ENCODE data around the gene STPG2.

STPG2 gene

DNA sequence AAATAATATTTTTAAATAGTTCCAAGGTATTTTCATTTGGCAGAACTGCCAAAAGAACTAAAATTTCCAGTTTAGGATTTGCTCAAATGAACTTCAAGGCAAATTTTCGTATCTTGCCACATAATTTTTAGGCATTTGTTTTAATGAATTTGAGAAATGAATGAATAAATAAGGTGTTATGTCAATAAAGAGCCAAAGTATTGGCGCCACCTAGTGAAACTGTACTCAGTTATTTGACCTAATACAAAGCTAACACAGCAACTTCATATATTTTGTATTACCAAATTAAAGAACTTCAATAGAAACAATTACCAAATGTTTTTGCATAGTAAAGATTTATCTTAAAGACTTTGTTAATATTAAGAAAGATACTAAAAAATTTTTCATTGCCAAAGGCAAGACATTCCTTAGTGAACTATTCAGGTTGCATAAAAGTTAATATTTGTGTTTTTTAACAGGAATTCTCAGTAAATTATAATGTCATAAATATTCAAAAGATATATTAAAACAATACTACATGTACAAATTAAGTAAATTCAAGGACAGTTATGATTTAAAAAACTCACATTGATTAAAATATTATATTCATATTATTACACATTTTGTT lies 50.3 kb downstream of the STPG2 start:
- DNase-seq = no peak

DNA sequence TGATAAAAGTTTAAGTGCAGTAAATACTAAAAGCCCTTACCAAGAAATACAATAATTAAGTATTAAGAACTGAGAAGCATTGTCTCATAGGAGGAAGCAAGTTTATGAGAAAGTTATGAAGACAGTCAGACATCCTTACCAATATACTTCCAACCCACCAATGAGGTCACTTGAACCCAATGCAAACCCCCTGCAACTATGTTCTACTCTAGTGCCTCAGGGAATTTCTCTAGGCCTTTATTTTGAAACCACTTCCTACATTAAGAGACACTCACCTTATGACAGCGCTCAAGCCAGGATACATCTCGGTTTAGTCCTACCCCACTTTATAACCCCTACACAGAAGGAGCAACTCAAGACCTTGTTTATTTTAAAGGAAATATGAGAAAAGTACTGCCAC lies 61.3 kb downstream of the STPG2 start:
- DNase-seq = no peak

DNA sequence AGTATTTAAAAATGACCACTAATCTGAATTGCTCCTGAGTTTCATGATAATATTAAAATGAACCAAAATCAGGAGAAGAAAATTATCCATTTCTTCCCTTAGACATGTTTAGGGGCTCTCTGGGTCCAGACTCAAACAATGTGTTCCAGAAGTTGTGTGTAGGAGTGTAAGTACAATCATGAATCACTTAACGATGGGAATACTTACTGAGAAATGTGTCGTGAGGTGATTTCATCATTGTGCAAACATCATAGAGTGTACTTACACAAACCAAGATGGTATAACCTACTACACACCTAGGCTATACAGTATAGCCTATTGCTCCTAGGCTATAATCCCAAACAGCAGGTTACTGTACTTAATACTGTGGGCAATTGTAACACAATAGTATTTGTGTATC lies 74.8 kb downstream of the STPG2 start:
- no peak for DNase-seq

DNA sequence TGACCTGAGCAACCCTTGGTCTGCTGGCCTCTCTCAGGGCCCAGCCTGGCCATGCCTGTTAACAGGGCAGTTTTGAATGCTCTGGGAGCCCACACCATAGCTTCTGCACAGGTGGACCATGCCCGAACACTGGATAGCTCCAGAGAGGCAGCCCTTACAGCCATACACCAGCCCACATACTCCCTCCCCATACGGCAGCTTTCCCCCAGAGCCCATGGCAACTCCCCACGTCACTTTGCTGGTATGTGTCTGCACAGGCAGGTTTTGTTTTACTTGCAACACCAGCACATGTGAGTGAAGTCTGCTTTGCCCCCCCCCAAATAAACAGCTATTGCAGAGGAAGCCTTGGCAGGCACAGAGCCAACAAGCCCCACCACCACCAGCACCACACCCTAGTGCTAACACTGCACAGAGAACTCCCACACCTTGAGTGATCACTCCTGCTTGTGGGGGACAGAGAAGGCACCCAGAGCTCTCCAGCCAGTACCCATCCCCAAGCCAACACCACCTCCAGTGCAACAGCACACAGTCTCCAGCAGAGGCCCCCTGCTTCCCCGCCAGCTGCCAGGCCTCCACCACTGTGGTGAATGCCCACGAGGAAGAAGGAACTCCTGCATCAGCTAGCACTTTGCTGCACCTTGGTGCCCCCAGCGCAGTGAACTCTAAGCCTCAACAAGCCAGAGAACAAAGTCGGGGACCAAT lies 87.3 kb downstream of the STPG2 start:
- DNase-seq = no peak

DNA sequence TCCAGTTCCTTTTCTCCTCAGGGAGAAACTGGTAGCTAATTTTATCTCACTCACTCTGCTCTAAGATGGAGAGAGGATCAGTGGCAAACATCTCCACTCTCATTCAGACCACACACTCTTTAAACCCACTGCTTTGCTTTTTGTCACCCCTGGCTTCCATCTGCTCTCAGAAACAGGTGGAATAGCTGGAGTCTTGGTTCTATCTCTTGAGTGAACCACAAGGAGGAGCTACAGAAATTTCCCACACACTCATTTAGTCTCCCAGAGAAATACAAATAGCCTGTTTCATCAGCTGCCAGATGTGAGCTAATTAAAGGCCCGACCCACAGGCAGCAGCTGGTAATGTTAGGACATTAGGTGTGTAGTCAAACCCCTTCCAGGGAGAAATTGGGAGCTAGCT lies 96.6 kb downstream of the STPG2 start:
- DNase-seq = no peak

DNA sequence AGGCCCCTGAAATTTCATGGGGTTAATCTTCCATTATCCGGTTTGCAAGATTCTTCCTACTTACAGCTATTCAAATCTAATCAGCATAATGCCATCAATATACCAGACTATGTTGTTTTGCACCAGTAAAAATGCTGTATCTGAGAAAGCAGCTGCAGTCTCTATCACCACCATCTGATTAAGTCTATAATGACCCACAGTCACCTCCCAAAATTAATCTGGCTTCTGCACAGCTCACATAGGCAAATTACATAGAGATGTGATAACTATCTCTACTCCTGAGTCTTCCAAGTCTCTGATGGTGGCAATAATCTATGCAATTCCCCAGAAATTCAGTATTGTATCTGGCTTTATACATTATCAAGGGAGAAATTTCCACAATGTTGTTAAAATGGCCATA lies 113.2 kb downstream of the STPG2 start:
- no peak for DNase-seq

DNA sequence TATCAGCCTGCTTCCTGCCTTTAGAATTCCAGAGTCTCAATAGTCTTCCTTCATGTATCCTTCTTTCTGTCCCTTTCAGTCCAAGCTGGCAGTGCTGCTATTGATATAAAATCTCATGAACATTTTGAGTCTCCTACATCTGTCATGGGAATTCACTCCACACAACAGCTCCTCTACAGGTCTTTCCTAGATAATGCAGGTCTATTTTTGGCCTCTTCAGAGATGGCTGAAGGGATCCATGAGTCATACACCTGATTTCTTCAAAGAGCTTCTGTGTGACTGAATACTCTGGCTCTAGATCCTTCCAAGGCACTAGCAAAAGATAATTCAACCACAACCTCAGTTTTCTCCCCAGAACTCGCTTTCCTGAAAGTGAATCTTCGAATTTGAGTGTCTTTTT lies 115.4 kb downstream of the STPG2 start:
- DNase-seq = no peak

DNA sequence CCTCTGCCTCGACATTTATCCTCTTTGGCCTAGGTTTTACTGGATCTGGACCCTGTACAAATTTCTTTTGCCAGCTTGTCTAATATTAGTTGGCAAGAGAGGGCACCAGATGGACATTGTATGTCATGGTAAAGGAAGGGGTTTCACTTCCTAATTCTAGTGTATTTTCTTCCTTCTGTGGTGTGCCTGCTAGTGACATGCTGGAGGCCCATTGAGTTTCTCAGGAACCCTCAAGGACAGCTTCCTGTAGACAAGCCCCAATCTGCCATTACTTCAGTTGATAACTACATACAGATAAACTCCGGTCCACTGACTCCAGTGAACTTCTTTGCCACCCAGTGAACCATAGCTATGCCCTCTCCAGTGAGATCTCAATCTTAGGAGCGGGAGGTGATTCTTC lies 116.9 kb downstream of the STPG2 start:
- DNase-seq = no peak

DNA sequence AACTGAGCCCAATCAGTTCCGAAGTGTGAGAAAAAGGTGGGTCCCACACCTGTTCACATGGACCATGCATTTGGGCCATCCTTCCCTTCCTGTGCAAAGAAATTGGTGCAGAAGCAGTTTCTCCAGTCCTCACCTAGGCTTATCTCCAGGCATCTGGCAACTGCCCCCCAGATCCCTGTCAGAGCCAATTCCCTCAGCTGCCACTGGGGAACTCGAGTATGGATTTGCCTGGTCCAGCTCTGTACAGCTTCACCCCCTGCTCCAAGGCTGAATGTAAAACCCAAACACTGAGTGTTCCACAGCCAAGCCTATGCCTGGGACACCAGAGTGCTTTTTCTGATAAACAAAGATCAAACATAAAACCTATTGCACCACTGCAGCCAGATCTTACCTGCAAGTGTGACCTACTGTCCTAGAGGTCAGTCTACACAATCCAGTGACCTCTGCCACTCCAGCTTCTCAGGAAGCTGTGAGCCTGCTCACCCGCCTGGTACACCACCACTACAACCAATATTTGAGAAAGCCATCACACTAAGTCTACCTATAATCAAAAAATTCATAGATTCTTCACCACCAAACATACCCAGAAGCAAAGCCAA lies 136.4 kb downstream of the STPG2 start:
- DNase-seq = no peak

DNA sequence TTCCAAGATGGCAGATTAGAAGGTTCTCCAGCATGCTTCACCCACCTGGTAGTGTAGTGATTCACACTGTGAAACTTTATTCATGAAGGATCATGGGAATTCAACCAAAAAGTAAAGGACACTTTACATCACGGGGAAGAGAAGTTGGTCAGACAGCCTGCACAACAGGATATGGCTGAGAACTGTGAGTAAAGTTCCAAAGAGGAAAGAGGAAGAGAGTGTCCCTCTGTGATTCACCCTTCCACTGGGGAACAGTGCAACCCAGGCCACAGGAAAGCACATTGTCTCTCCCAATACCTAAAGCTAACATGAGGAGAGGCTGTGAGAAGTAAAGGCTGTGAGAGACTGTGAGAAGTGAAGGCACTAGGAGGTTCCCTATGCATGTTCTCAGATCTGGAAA lies 137.2 kb downstream of the STPG2 start:
- no peak for DNase-seq

DNA sequence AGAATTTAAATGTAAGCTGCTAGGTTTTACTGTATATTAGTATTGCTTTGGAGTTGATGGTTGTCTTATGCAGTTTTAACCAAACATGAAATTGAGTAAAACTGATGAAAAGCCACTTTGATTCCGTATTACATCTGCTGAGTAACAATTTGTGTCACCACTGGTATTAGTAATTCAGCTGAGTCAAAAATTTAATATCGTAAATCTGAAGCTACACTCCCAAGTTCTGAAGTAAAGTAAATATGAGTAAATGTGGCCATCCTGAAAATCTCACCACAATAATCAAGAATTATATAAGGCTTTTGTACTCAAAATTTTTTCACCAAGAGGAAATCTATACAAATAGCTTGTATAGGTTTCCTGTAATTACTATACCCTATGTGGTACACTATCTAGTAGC lies 142.3 kb downstream of the STPG2 start:
- no peak for DNase-seq

DNA sequence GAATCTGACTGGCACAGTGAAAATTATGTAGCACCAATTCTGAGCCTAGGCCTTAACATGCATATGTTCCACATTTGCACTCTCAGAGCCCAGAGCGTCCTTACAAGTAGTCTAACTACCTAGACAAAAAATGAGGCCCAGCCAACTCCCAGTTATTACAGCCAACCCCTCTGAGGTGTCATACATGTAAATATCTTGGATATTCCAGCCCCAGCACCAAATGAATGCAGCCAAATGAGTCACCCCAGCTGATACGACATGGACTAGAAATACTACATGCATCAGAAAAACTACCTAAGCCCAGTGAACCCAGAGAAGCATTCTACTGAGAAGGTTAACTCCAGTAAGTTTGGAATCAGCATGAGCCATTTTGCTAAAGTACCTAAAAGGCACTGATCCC lies 145.1 kb downstream of the STPG2 start:
- DNase-seq = no peak

DNA sequence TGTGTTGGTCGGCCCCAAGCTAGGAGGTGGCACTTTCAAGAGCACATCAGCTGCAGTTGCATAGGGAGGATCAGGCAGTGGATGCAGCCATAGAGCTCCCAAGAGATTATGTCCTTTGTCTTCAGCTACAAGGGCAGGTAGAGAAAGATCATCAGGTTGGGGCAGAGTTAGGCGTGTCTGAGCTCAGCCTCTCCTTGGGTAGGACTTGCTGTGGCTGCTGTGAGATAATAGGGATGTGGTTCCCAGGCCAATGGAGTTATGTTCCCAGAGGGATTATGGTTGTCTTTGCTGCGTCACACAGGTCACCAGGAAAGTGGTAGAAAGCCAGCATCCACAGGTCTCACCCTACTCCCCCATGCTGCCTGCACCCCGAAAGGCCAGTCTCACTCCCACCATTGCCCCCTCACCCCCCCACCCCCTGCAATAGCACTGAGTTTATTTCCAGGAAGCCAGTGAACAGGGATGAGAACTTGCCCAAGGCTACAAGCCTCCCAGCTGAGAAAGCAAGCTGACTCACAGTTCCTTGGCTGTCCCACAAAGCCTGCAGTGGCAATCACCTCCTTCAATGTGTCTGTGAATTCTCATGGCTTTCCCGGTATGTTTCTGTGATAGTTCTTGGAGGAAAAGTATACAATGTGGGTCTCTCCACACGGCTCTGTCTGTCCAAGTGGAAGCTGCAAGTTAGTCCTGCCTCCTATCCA lies 148.4 kb downstream of the STPG2 start:
- DNase-seq = no peak

DNA sequence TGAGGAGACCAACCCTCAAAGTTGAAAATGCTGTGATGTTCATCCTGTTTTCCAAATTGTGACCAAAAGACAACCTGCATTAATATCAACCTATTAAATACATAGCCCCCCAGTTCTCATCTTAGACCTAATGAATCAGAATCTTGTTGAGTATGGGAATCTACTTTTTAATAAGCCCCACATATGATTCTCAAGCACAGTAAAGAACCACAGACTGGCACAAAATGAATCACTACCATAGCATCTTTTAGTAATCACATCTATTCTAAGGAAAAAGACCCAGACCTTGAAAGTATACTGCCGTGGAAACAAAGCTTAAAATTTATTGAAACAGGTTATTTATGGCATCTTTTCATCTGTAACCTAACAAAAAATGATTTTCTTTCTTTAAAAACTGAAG lies 152.9 kb downstream of the STPG2 start:
- no peak for DNase-seq

DNA sequence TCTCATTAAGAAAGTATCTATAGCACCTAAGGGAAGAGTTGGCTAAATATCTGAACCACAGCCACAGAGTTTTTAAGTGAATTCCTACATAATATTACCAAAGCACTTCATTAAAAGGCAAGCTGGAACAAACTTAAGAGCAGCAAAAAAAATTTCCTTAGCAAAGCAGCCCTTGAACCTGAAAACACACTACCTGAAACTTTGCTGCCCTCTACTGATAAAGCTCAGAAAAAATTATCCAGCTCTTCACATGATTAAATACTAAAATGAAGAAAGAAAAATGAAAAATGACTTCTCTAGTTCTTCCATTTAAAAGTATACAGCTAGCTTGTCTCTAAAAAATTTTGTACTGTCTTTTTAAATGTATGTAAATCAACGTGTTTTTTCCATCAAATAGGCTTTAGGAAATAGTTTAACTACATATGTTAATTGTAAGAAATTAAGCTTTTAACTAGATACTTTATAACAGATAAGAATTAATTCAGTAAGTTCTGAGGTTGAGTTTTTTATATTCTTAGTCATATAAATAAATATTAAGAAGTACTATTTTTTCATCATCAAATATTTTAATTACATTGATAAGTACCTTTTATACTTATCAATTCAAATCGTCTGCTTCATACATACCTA lies 156.1 kb downstream of the STPG2 start:
- no peak for DNase-seq

DNA sequence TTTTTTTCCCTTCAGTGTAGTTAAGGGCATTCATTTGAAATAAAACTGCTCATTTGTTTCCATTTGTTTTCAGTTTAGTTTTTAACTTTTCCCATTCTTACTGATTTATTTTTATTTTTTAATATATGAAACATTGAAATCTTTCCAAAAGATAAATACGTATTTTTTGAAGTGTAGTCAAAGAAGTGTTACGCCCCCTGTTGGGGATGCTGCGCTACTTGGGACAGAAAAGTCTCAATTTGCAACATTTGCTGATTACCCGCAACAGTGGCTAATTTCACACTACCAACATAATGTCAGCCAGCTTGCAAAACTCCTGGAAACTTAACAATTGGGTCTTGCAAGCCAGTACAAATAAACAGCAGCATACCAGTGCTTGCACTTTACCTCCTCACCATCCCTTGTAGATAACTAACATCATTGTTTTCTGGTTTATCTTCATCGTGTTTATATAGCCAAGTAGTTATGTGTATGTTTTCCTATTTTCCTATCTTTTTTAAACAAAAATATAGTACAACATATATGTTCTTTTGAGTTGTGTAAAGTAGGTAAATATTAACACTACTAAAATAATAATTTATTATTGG lies 158.6 kb downstream of the STPG2 start:
- no peak for DNase-seq

DNA sequence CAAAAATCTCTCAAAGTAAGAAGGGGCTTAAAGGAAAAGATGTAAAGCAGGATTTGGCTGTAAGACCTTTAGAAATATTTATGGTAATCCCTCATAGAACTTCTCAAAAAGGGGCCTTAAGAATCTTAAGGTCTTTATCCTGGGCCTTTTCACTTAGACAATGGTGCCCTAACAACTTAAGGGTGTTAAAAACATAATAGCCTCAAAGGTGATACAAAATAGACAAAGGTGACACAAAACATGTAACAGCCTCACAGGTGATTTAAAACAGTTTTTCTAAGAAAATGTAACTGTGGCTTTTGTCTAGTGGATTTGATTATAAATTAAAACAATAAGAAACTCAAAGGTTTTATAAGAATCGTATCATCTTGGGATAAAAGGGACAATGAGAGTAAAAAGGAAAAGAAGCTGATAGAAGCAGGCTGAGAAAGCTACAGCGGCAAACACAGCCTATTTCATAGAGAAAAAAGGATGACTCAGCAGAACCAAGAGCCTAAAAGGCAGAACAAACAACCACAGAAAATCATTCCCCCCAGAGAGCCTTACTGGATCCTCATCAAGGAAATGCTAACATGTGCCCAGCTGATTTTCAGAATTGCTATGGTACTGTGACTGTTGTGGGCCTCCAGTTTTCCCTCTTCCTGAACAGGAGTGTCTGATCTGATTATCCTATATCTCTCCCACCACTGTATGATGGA lies 164.3 kb downstream of the STPG2 start:
- DNase-seq = no peak

DNA sequence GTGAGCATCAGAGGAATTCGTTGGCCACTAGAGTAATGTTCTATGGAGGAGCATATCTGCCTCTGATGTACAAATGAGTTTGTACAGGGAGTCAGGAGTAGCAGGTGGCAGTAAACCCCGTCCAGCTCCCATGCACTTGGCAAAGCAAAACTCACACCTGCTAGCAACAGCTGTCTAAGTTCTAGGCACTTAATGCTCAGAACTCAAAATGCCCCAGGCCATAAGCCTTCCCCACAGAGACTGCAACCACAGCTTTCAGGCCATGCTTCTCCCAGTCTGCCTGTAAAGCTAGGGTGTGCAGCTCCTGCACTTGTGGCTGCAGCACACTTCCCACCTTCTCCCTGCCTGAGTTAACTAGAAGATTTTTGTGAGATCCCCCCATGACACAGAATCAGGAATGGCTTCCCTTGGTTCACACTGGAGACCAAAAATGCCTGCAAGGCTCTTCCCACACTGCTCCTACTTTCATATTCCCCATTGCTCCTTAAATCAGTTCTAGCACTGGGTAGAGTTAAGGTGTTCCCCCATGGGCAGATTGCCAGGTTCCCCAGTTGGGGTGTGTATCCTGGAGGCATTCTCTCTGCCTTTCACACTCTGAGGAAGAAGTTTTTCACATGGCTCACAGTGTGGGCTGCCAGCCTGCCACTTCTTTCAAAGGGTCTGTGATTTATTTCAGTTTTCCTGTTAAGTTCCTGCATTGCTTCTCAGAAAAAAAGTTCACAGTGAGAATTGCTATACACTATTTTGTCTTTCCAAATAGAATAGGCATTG lies 189.9 kb downstream of the STPG2 start:
- no peak for DNase-seq

DNA sequence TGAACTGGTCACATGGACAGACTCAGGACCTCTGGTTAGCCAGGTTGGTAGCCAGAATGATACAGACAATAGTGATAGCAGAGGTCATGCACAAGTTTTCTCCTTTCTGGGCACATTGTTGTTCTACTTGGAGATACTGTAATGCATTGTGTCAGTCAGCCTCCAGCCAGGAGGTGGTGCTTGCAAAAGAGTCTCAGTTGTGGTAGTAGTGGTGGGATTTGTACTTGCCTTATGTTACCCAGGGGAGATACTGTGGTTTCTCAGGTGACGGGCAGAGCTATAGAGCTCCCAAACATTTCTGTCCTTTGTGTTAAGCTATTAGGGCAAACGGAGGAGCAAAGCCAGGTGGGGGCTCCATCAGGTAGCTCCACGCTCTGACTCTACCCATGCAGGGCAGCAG lies 190.5 kb downstream of the STPG2 start:
- DNase-seq = no peak

DNA sequence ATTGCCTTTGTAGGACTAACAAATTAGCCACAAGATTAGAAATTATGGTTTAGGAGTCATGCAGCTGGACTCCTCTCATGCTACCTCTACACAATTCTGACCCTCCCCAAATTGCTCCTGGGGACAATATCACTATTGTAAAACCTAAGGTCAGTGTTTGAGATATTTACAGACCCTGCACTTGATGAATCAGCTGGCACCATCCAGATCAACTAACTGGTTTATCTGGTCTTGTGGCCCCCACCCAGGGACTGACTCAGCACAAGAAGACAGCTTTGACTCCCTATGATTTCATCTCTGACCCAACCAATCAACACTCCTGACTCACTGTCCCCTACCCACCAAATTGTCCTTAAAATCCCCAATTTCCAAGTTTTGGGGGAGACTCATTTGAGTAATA lies 192.4 kb downstream of the STPG2 start:
- DNase-seq = no peak

DNA sequence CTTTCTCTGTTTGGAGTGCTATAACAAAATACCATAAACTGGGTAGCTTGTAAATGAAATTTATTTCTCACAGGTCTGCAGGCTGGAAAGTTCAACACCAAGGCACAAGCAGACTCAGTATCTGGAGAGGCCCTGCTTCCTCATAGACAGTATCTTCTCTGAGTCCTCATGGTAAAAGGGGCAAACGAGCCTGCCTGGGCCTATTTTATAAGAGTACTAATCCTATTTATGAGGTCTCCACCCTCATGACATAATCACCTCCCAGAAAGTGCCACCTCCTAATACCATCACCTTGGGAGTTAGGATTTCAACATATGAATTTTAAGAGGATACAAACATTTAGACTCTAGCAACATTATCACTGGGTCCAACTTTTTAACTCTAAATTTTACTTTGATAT lies 200.3 kb downstream of the STPG2 start:
- no peak for DNase-seq

DNA sequence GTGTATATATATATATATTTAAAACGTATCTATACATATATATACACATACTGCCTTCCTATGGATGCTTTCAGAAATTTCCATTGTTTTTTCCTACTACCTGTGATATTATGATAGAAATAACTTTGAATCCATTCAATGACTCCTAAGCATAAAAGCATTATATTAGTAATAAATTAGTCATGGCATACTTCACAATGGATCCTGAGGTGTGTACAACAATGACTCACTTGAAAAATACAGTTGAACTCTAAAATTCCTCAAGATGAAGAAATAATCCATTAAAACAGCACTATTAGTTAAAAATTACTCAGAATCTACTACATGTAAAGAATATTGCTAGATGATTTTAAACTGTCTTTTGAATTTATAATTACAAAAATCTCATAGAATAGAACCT lies 201.1 kb downstream of the STPG2 start:
- no peak for DNase-seq

Data from NCI-H1092 (cell line).